Panc1 (cell line): ENCODE results near the gene NCBP2L. TPM values are rescaled to one million over a fixed set of nuclear protein-coding genes. Genes with fewer than 3 reads are reported as not detected.

Experiments used
- ATAC-seq: fragments of 200-7000 bp; cut with Tn5 transposase; 2 replicates; pipeline ENCODE4 v1.9.1; 2020; ENCODE audit warnings: mild to moderate bottlenecking, moderate library complexity
- BruUV-seq: library from RNA; stranded (reverse); fragments of 400-500 nt; replicated peaks from 2 replicates; lab custom pipeline; 2021; lab: Mats Ljungman, UMichigan
- CTCF ChIA-PET: fragments of 300-600 bp; sonication (Branson Sonifier 250); formaldehyde crosslinking; loops from one replicate; lab custom pipeline; 2022; ENCODE audit warnings: antibody characterized with exemption; lab: Charles Lee
- POLR2A ChIA-PET: fragments of 300-600 bp; sonication (Branson Sonifier 250); formaldehyde crosslinking; loops from one replicate; lab custom pipeline; 2022; ENCODE audit warnings: antibody characterized with exemption; lab: Charles Lee
- DNase-seq: peaks from one replicate; pipeline ENCODE4 v3.0.0-alpha.2; 2010; ENCODE audit warnings: low read depth, low spot score
- H3K27ac ChIP-seq: 2 replicates; pipeline ENCODE4 v1.5.1; 2011; ENCODE audit warnings: mild to moderate bottlenecking, low read length, inconsistent platforms
- H3K27me3 ChIP-seq: fragments of 200-500 bp; sonication (Bioruptor generic); 2 replicates; pipeline ENCODE4 v1.6.0; 2014; ENCODE audit warnings: low read length, inconsistent platforms; ENCODE audit not compliant: control insufficient read depth, insufficient read depth
- H3K36me3 ChIP-seq: fragments of 200-500 bp; sonication (Bioruptor generic); 2 replicates; pipeline ENCODE4 v1.5.1; 2014; ENCODE audit warnings: inconsistent platforms, mild to moderate bottlenecking, low read length, moderate library complexity; ENCODE audit not compliant: control insufficient read depth, insufficient read depth
- H3K4me1 ChIP-seq: 2 replicates; pipeline ENCODE4 v1.5.1; 2011; ENCODE audit warnings: inconsistent platforms, mild to moderate bottlenecking, low read length, moderate library complexity; ENCODE audit not compliant: control insufficient read depth, insufficient read depth
- H3K4me3 ChIP-seq, 2 experiments: 2 replicates each; pipeline ENCODE4 v1.5.1; 2011 to 2012; ENCODE audit warnings: low read depth in 2 of 2, low read length in 2 of 2, mild to moderate bottlenecking in 2 of 2, inconsistent platforms in 1 of 2, moderate library complexity in 1 of 2
- H3K9me3 ChIP-seq: fragments of 200-500 bp; sonication (Bioruptor generic); 2 replicates; pipeline ENCODE4 v1.5.1; 2014; ENCODE audit warnings: low read depth, mild to moderate bottlenecking, inconsistent platforms, low read length, moderate library complexity; ENCODE audit not compliant: control insufficient read depth, insufficient read depth
- CTCF ChIP-seq: fragments of 450-650 bp; IDR thresholded peaks from 2 replicates; pipeline ENCODE4 v1.5.1; 2017; ENCODE audit warnings: mild to moderate bottlenecking
- POLR2AphosphoS5 ChIP-seq: IDR thresholded peaks from 2 replicates; pipeline ENCODE4 v1.6.1; 2012; ENCODE audit warnings: mild to moderate bottlenecking, low read depth, low read length, moderate library complexity
- REST ChIP-seq, 2 experiments: IDR thresholded peaks; 2 replicates each; pipeline ENCODE4 v1.6.1; 2011 to 2012; ENCODE audit warnings: low read depth in 2 of 2, control low read depth in 1 of 2, low read length in 1 of 2, mild to moderate bottlenecking in 1 of 2, moderate library complexity in 1 of 2; ENCODE audit not compliant: insufficient read depth in 1 of 2
- SIN3A ChIP-seq: IDR thresholded peaks from 2 replicates; pipeline ENCODE4 v1.6.1; 2012; ENCODE audit warnings: low read depth, mild to moderate bottlenecking, low read length, moderate library complexity, borderline replicate concordance; ENCODE audit not compliant: insufficient read depth
- TCF7L2 ChIP-seq: IDR thresholded peaks from 2 replicates; pipeline ENCODE4 v1.6.1; 2011; ENCODE audit warnings: mild to moderate bottlenecking, low read depth, low read length, inconsistent platforms
- in situ Hi-C: cut with HindIII; loops from 2 replicates; pipeline ENCODE4 v1.10.0; 2016; ENCODE audit warnings: low sequenced_read_pairs, low pct_unique_long_range_greater_than_20kb
- intact Hi-C: fragments of 100-400 bp; cut with micrococcal nuclease; formaldehyde crosslinking; loops from one replicate; pipeline ENCODE4 v1.10.0; 2022; ENCODE audit not compliant: unreplicated experiment
- total RNA-seq: library from RNA; stranded (reverse); gene quantifications from one replicate; pipeline ENCODE4 v1.2.1, GENCODE V29; 2021; ENCODE audit not compliant: unreplicated experiment

NCBP2L gene
- total RNA-seq, 1 experiment from 2014 or later = not detected

- CTCF ChIA-PET = no interaction called here
- no peak overlapping the region for H3K4me3 ChIP-seq
- intact Hi-C loops = no loop called here
- DNase-seq (no peak), ATAC-seq (no peak)
- H3K27me3 ChIP-seq = peaks cover 5% of the 10 kb centered on the region; the same call in 1 of the 2 replicates
- TF ChIP-seq POLR2AphosphoS5 (no peak), TCF7L2 (no peak), REST (IDR thresholded peaks at IDR 0.05; ENCODE audit: insufficient read depth in 1 of 2, low read depth in 2 of 2, low read length in 1 of 2) (no peak)
- no peaks in the 10 kb centered on the region for H3K4me1 ChIP-seq
- POLR2A ChIA-PET = no interaction called here
- no peaks in the 10 kb centered on the region for H3K9me3 ChIP-seq
- BruUV-seq = no TSS peak
- no peak overlapping the region for H3K27ac ChIP-seq
- no peaks in the 10 kb centered on the region for H3K36me3 ChIP-seq
- in situ Hi-C loops = no loop called here
Measured at GRCh38 chrX:107764845-107765608, 12.5 kb upstream of the NCBP2L start.

GRCh38 chrX:107766470-107767150 lies 10.9 kb upstream of the NCBP2L start:
- intact Hi-C loops (no loop called here), in situ Hi-C loops (no loop called here)
- CTCF ChIA-PET = no interaction called here
- Histone ChIP-seq H3K36me3 (no peaks in the 10 kb centered on the region), H3K27ac (no peak overlapping the region), H3K4me3 (no peak overlapping the region), H3K9me3 (no peaks in the 10 kb centered on the region), H3K4me1 (no peaks in the 10 kb centered on the region), H3K27me3 (peaks cover 3% of the 10 kb centered on the region; the same call in 1 of the 2 replicates)
- BruUV-seq = no TSS peak
- ATAC-seq = peak; percentile 79; the same call in 1 of the 2 replicates
- no peak for DNase-seq
- POLR2A ChIA-PET = no interaction called here
- TF ChIP-seq REST (IDR thresholded peaks at IDR 0.05; ENCODE audit: insufficient read depth in 1 of 2, low read depth in 2 of 2, low read length in 1 of 2) (no peak), TCF7L2 (no peak), POLR2AphosphoS5 (no peak), CTCF (no peak), SIN3A (no peak)
